Dedifferentiated amniotic fluid mesenchymal stem cell (primary cell): ENCODE results near the gene ZNF609.
"Not testable (repeated sequence)": the region's sequence is repeated elsewhere in the genome, so short reads cannot be mapped to it uniquely, and the experiment has no call there.

Experiments used
- DNase-seq: peaks from one replicate; pipeline ENCODE4 v3.0.0-alpha.2; 2016; ENCODE audit errors: extremely low spot score

The ZNF609 gene

DNA sequence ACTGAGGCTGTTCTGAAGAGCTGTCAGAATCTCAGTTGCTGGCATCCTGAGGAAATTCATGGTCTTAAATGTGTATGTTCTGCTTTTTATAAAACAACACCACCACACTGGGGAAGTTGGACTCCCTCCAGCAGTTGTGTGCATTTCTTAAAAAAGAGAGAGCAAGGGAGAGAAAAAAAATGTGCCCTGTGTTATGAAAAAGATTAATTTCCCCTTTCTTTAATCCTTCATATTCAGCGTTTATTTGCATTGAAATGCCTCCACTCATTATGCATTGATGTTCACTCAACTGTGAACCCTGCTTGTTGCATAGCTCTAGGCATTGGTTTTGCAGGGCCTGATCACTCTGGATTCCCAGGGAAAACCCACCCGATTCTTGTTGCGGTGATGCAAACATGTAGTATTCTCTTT lies 4.4 kb upstream of the ZNF609 start:
- no peak for DNase-seq

DNA sequence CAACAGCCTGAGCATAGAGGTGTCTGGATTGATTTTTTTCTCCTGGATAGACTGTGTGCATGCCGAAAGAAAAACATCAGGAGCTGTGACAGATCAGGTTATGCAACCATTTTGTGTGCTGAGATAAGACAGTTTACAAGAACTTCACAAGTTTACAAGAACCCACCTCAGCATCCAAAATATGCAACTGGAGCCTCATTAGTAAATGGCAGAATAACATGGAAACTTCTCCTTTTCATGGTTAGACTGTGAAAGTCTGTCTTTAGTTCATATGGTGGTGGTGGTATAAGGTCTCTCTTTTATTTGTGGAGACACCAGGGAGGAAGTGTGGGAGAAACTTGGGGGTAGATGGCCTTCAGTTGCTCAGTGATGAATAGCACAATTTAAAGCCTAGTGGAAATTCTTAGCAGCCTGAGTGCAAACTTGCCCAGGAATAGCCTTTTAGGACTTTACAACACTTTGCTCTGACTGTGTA lies 3.7 kb upstream of the ZNF609 start:
- no peak for DNase-seq

DNA sequence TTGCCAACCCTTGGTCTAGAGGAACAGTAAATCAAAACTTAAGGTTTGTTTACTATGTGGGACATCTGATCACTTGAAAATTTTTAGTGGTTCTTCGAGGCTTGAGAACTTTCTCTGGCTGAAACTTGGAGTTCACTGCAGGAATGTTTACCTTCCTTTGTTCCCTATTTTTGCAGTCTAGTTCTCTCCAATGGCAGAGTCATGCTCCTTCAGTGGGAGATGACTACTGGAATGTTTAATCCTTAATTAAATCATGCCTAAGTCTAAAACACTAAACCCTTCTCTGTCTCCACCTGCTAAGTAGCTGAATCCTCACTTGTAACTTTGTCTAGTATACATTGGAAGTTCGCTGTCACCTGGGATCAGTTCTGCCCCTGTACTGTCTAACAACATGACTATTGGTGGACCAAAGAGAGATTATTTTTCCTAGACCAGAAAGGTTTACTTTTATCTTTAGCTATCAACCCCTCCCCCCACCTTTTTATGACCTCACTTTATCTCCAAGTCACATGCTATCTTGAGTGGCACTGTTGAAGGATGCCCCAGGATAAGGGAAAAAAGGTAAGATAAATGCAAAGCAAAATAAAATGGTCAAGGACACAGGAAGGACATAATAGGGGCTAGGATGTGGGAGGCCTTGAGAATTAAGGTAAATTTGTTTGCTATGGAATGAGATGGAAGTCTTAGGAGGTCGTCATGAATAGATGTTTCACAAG lies 1.2 kb upstream of the ZNF609 start:
- no peak for DNase-seq

DNA sequence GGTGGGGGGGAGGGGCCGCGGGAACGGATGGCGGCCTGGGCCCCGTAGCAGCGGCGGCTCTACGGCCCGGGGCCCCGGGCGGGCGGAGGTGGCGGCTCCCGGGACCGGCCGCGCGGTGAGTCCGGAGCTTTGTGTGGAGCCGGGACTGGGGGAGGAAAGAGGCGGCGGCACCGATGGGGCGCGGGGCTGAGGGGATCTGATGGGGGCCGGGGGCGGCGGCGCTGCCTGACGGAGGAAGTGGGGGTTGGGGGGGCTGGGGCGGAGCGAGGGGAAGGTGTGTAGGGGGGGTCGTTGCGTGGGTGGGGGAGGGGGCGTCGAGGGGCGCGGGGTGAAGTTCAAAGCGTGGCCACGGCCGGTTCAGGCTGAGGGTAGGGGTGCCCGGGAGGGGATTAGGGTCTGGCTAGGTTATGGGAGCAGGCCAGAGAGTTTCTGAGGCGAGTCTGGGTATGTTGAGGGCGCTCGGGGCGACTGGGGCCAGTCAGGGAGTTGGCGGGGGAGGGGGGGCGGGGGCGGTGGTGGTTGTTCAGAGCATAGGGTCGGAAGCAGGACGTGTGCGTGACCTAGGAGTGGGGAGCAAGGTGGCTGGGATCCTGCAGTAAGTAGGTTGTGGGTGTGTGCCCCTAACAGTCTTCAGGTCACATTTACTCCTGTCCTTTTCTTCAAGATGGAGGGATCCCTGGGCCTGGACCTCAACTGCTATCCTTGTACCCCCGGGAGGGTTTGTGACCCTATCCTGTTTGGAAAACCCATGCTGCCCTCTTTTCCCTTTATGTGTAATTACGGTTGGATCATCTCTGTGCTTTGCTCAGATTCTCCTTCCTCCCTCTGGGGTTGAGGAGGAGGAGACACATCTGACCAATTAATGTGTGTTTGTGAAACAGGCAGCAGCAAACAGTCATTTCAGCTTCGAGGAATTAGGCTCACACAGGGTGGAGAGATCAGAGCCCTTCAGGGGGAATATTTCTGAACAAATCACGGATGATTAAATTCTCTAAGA lies 644 bp downstream of the ZNF609 start:
- peak; percentile 65 for DNase-seq

DNA sequence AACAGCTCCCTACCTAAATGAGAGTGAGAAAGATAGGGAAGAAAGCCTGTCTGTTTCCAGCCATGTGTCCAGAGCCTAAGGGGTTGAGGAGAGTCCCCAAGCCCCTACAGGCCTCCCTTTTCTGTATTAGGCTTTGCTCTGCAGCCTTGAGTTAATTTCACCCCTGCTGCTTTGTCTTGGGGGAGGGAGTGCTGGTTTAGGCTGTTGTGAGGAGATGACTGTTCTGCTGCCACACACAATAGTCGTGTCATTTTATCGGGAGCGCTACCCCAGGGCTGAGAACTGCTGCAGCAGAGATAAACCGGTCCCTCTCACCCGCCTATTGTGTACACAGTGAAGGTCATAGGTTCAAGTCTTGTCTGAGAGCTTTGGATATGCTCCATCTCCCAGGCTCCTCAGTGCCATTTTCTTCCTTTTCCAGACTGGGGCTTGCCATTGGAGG lies 1.4 kb downstream of the ZNF609 start:
- DNase-seq = no peak

DNA sequence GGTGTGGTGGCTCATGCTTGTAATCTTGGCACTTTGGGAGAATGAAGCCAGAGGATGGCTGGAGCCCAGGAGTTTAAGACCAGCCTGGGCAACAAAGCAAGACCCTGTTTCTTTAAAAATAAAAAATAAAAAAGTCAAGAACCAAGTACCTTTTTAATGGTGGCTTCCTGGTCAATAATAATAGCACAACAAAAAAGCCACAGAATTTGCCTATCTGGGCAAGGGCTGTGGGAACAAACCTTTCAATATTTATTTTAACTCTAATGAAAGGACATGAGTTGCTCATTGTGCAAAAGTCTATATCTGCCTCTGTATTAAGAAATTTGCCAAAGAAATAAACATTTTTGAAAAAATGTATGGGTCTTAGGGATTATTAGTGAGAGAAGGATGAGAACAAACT lies 2.1 kb downstream of the ZNF609 start:
- no peak for DNase-seq

DNA sequence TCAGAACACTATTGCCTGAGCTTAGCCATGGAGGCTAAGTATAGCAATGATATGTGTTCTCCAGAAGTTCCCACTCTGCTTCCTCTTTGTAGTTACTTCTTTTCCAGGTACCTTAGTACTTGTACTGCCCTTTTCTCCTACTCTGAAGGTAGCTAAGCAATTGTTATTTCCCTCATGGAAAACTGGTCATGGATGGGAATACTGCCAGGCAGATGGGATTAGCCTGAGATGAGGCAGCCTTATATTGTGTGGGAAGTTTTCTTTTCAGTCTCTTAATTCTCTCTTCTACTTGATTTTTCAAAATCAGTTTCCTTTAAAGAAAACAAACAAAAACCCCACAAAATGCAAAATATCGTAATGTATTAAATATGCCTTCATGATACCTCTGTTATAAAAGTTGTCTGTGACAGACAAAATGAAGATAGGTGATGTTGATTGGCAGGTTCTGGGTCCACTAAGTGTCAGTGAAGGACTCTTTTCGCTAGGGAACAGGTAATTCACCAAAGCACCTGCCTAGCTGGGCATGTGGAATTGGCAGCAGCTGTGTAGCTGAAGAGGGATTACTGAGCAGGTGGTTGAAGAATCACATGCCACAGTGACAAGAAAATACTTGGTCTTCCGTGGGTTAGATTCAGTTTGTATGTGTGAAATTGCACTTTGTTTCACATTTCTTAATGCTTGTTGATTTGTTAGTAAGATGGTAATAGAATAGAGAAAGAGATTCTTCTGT lies 4.1 kb downstream of the ZNF609 start:
- DNase-seq = no peak

DNA sequence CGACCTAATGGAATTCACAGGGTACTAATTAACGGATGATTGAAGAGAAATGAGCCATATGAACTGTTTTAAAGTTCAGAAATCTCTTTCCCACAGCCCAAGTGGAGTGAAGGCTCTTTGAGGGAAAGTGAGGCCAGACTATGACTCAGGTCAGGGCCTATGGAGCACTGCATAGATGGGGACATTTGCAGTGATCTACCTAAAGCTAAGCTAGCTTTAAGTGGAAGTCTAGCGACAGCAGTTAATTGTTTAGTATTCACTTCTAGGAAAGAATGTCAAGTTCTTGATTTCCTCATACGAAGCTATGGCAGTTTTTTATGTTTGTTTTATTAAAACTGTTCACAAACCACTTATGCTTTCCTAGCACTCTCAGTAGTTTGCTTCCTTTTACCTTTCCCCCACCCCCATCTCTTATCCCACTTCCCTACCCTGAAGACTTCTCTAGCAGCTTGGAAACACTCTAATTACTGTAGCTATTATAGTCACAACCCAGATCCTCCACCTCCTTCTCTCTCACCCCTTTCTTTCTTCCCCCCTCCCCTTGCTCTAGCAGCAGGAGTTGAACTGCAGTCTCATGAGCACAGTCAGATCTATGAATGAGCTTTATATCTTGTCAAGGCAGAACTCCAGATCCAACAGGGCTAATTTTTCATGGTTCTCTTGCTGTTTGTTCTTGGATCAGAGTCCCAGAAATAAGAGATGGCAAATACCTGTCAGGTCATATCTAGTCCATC lies 6.2 kb downstream of the ZNF609 start:
- no peak for DNase-seq

DNA sequence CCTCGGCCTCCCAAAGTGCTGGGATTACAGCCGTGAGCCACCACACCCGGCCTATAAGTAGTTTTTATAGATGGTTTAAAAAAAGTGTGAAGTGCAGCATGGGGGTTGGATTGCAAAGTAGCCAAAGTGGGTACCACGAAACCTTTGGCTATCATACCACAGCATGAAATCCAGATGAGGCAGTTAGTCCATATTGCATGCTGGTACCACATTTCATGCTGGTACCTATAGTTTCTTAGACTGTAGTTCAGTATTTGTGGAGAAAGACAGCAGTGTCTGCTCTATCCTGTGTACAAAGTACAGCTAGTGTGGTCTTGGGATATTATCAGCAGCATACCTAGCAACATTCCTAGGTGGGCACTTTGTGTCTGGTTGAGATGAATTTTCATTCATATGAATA lies 11.8 kb downstream of the ZNF609 start:
- no peak for DNase-seq

DNA sequence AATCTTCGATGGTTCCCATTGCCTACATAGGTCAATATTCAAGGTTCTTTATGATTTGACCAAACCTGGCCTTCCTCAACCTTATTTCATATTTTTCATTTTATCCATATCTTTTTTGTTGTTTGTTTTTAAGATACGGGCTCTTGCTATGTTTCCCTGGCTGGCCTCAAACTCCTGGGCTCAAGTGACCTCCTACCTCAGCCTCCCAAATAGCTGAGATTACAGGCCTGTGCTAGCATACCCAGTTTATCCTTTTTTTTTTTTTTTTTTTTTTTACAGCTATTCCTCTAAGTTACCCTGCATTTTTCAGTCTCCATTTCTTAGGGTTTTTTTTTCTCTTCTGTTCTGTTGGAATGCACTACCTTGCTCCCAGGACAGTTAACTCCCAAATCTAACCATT lies 14.5 kb downstream of the ZNF609 start:
- DNase-seq = no peak

DNA sequence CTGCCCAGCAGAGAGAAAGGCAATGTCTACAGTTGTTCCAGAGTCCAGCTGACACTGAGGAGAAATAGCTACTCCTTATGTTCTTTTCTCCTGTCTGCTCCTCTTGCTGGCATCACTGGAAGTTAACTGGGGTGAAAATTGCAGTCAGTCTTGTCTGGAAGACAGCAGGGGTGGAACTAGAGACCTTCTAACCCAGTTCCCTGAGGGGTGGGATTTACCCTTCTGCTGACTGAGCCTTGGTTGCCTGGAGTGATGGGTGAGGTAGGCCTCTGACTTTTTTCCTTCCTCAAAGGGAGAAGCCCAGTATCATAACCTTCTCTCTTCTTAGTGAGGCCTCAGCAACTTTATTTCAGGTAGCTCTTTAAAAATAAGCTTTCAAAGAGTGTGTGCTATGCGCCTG lies 16.2 kb downstream of the ZNF609 start:
- DNase-seq = no peak

DNA sequence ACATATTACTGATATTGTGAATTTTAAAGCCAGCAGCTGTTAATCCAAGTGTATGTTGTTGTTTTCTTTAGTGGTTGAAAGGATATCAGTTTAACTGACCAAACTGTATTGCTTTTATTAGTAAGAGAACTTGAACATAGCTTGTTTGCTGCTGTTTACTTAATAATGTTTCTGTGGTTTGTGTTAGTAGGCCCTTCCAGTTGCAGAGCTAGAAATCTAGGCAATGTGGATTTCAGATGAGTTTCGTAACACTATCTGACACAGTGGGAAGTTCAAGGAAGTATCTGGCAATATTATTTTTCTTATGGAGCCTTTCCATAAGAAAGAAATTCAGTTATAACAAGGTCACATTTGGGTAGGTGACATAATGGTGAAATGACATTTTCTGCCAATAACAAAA lies 18.5 kb downstream of the ZNF609 start:
- no peak for DNase-seq

DNA sequence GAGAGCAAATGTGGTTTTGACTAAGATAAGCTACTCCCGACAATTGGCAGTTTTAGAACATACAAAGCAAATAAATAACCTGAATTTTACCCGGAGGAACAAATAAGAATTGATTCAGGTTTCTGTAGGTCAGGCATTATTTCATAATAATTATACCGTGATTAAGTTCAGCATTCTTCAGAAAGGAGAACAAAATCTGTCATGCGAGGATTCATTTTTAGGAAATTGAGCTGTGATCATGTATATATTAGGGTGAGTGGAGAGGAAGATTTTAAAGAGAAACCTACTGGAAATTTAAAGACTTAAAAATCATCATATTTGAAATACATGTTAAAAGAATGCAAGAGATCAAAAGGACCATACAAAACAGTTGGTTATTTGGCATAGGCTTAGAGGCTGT lies 20.5 kb downstream of the ZNF609 start:
- no peak for DNase-seq

DNA sequence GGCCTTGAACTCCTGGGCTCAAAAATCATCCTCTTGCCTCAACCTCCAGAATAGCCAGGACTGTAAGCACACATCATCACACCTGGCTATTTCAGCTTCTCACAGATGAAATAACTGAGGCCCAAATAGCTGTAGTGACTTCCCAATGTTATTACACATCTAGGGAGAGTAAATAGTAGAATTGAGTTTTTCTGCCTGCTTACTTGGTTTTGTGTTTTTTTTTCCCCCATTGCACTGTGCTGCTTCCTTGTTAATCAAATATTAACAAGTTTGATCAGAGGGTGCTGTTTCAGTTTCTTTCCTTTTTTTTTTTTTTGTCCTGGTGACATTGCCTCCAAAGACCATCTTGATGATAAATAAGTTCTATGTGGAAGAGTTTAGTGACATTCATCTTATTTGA lies 23.4 kb downstream of the ZNF609 start:
- DNase-seq = no peak

DNA sequence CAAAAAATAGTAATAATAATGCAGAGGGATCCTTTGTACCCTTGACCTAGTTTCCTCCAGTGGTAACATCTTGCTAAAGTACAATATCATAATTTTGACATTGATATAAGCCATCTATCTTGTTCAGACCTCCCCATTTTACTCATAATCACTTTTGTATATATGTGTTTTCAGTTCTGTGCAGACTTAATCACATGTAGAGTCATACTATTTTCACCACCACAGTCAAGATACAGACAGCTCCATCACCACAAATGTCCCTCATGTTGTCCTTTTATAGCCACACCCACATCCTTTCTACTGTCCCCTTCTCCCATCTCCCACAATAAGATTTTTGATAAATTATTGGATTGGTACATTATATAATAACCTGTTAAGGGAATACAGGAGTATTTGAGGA lies 25.4 kb downstream of the ZNF609 start:
- DNase-seq = no peak

DNA sequence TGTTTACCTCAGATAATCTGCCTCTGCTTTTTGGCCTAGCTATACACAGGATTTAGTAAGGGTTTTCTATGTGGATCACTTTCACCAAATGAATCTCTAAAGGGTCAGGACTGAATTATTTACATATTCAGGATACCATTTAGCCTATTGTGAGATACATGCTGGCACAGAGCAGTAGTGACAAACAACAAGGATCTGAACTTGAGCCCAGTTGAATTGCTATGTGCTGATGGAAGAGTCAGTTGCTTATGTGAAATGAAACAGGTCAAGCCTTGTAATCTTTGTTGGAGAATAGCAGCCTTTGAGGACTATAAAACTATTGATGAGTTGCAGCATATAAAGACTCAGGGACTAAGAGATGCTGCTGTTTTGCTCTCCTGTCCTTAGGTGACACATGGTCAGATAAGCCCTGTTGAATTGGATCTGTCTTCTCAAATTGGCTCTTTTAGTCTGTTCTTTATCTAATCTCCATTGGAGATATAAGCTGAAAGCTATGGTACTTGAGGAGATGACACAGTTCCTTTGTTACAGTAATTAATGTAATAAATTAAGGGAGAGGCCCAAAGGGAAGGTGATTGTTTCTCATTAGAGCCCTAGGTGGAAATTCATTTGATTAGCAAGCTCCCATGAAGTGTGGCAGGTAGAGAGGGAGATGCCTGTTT lies 30.4 kb downstream of the ZNF609 start:
- no peak for DNase-seq

DNA sequence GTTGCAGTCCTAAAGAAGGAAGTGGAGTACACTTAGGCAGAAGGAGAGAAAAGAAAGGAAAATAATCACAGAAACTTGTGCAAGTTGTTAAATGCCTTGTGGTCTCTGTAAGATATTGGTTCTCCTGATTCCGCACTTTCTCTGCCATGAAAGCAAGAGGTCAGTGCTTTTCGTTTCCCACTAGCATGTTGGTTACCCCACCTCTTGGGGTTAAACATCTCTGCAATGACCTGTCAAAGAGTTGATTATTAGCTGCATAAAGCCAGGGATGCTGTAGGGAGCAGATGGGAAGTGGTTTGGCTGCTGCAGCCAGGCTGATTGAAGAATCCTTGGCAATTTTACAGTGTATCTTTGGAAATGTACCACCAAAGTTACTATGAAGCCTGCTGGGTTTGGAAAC lies 33.3 kb downstream of the ZNF609 start:
- DNase-seq = no peak

DNA sequence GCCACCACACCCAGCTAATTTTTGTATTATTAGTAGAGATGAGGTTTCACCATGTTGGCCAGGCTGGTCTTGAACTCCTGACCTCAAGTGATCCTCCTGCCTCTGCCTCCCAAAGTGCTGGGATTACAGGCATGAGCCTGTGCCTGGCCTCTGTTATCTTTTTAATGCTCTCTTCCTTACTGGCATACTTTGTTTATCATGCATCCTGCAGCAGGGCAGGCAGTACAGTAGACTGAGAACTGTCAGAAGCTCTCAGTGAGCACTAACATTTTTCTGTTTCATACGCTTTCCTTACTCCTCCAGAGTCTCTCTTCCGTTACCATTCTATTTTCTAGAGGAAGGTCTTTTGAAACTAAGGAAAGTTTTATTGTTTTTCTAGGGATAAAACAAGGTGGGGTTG lies 35.6 kb downstream of the ZNF609 start:
- not testable (repeated sequence) for DNase-seq

DNA sequence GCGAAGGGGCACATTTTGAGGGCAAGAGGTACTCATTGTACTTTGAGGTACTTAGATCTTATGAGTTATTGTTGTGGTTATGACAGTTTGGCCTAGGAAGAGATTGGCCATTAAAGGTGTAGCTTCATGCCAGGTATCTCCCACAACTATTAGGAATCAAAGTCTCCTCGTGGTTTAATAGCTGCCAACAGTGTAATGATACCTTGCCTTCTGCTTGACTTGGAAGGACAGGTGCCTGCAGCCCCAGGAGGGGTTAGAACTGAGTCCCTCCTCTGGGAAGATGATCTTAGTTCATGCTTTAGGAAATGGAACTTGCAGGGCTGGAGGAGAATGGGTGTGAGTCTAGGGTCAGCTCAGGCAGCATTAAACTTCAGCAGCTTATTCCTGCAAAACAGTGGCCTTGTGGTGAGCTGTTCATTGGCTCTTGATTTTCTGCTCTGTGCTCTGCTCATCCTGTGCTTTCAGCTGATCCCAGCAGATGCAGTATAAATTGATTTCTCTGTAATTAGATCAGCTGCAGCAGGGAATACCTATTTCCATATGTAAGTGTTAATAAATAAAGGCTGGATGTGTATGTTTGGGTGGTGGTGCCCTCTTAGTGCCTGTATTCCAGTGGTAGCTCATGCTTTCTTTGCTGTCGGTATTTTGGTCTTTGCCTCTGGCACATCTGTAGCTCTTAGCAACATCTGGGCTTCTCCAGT lies 40.5 kb downstream of the ZNF609 start:
- no peak for DNase-seq

DNA sequence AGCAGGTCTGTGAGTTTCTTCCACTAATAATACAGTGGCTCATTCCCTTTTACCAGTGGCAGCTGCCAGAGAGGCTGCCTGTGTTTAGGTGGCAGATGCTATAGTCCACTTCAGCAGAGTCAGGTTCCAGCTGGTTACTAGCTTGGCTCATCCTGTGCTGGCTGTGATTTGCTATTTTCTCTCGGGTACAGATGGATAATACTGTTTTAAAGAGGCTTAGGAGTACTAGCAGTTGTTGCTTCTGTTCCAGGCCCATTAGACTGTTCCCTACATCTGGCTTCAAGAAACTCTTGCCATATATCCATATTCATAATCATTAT lies 41.0 kb downstream of the ZNF609 start:
- DNase-seq = no peak

DNA sequence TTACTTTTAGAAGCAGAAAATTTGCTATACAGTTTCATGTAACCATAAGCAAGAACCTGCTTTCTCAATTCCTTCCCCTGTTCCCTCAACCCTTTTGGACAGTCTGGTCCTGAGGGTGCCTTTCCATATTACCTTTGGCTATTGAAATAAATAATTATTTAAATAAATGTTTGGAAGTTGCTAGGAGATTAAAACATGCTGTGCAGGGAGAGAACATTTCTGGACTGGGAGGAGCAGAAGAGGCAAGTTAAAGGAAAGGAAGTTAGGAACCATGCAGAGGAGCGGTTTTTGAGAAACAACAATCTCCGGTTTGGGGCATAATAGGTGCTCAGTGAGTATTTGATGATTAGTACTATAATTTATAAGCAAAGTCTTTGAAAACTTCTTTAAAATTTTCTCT lies 41.8 kb downstream of the ZNF609 start:
- no peak for DNase-seq
